Hematopoietic multipotent progenitor cell treated with erythropoietin and hydrocortisone succinate and interleukin-3 and kit ligand, for 8 days (in vitro differentiated cells): ENCODE measurements around the gene TMEM184A.

Source experiments
- DNase-seq: peaks from one replicate; pipeline ENCODE4 v3.0.0-alpha.2; 2015

TMEM184A gene

GRCh38 chr7:1499367-1500029 lies 56.5 kb downstream of the TMEM184A start:
- DNase-seq, result no peak

- no peak for DNase-seq
Measured at GRCh38 chr7:1498370-1499305, 57.4 kb downstream of the TMEM184A start.

- DNase-seq, result no peak
Measured at GRCh38 chr7:1497293-1497927, 58.6 kb downstream of the TMEM184A start.

- no peak for DNase-seq
Measured at GRCh38 chr7:1496531-1497292, 59.3 kb downstream of the TMEM184A start.

- no peak for DNase-seq
Measured at GRCh38 chr7:1495564-1496242, 60.3 kb downstream of the TMEM184A start.

- DNase-seq, result no peak
Measured at GRCh38 chr7:1494866-1495563, 61.0 kb downstream of the TMEM184A start.

GRCh38 chr7:1494447-1494846 lies 61.6 kb downstream of the TMEM184A start:
- no peak for DNase-seq

- DNase-seq, result no peak
Measured at GRCh38 chr7:1493571-1493970, 62.4 kb downstream of the TMEM184A start.

- DNase-seq, result no peak
Measured at GRCh38 chr7:1493129-1493528, 62.9 kb downstream of the TMEM184A start.

GRCh38 chr7:1492640-1493039 lies 63.4 kb downstream of the TMEM184A start:
- no peak for DNase-seq
